ENCODE measurements around the gene NUDT4. TPM values are rescaled to one million over a fixed set of nuclear protein-coding genes. Genes with fewer than 3 reads are reported as not detected.

Gene NUDT4
- total RNA-seq, 1 donor from 2014 or later, result 91.7 TPM

DNA sequence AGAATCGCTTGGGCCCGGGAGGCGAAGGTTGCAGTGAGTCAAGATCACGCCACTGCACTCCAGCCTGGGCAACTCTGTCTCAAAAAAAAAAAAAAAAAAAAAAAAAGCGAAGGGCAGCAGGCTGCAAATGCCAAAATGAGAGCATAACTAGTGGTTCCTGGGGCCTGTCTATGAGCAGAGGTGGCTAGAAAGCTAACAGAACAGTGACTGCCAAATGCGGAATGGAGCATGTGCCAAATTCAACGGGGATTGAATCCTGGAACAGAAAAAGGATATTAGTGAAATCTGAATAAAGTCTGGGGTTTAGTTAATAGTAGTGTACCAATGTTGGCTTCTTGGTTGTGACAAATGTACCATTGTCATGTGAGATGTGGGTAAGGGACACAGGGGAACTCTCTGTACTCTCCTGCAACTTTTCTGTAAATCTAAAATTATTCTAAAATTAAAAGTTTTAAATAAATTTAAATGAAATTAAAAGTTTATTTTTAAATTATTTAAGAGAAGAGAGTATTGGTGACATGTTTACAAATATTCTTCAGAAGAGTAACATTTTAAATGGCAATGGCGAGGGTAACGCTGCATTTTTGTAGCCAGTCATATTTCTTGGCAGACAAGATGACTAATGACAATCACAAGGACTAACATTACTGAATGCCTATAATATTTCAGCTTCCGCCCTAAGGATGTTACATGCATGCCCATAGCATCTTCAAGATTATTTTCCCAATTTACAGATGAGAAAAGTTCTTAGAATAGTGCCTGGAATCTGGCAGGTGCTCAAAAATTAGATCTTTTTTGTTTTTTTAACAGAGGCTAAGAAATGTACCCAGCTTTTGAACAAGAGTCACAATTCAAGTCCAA, 28.9 kb upstream of the NUDT4 start:
- H3K4me1 Mint-ChIP-seq (ENCODE audit: unreplicated experiment), result no peaks in the 10 kb centered on the region
- no peaks in the 10 kb centered on the region for H3K27me3 Mint-ChIP-seq (ENCODE audit: unreplicated experiment)
- H3K4me3 Mint-ChIP-seq (ENCODE audit: unreplicated experiment), result no peak overlapping the region
- DNase-seq (ENCODE audit: low spot score), result no peak
- H3K36me3 Mint-ChIP-seq (ENCODE audit: low read depth, unreplicated experiment), result no peaks in the 10 kb centered on the region
- no peak for TF ChIP-seq CTCF (IDR thresholded peaks at IDR 0.05; ENCODE audit: unreplicated experiment)
- no peaks in the 10 kb centered on the region for H3K9me3 Mint-ChIP-seq (ENCODE audit: unreplicated experiment)
- no peak overlapping the region for H3K27ac Mint-ChIP-seq (ENCODE audit: unreplicated experiment)

DNA sequence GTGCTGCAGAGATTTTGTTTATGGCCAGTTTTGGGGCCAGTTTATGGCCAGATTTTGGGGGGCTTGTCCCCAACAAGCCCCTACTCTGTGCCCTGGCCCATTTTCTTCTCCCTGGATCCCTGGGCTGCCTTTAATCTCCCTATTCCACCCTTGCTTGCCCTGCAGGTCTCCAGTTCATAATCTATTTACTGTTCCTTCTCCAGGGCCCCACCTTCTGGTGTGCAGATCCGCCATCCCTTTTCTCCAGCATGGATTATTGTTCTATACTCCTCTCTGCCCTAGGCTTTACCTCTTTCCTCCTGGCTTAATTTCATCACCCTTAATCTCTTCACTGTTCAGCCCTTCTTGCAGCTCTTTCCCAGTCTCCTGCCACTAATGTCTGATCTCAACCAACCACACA, 26.0 kb upstream of the NUDT4 start:
- Mint-ChIP-seq H3K9me3 (ENCODE audit: unreplicated experiment) (no peaks in the 10 kb centered on the region), H3K4me1 (ENCODE audit: unreplicated experiment) (no peaks in the 10 kb centered on the region), H3K27me3 (ENCODE audit: unreplicated experiment) (no peaks in the 10 kb centered on the region), H3K36me3 (ENCODE audit: low read depth, unreplicated experiment) (no peaks in the 10 kb centered on the region), H3K27ac (ENCODE audit: unreplicated experiment) (no peak overlapping the region), H3K4me3 (ENCODE audit: unreplicated experiment) (no peak overlapping the region)
- DNase-seq (ENCODE audit: low spot score), result no peak
- TF ChIP-seq CTCF (IDR thresholded peaks at IDR 0.05; ENCODE audit: unreplicated experiment), result no peak

DNA sequence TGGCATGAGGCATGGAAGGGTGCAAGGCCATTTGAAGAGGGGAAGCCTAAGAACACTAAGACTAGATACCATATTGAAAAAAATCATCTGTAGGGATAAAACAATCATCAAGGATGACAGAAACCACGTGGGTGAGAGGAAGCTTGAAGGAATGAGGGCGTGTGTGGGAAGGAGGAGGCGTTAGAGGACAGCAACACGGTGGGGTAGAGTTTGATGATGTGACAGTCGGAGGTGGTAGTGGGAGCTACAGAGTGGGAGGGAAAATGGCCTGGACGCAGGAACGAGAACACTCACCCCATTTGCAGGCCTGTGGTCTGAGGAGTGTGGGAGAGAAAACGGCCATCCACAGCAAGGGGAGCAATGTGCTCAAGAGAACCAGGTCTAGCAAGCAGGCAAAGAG, 25.4 kb upstream of the NUDT4 start:
- H3K4me1 Mint-ChIP-seq (ENCODE audit: unreplicated experiment), result no peaks in the 10 kb centered on the region
- TF ChIP-seq CTCF (IDR thresholded peaks at IDR 0.05; ENCODE audit: unreplicated experiment), result no peak

GRCh38 chr12:93356214-93356613, 21.5 kb upstream of the NUDT4 start:
- H3K4me1 Mint-ChIP-seq (ENCODE audit: unreplicated experiment), result no peaks in the 10 kb centered on the region
- no peak overlapping the region for H3K4me3 Mint-ChIP-seq (ENCODE audit: unreplicated experiment)
- no peak for TF ChIP-seq CTCF (IDR thresholded peaks at IDR 0.05; ENCODE audit: unreplicated experiment)
- DNase-seq (ENCODE audit: low spot score), result no peak
- no peaks in the 10 kb centered on the region for H3K9me3 Mint-ChIP-seq (ENCODE audit: unreplicated experiment)
- H3K27ac Mint-ChIP-seq (ENCODE audit: unreplicated experiment), result no peak overlapping the region
- H3K36me3 Mint-ChIP-seq (ENCODE audit: low read depth, unreplicated experiment), result no peaks in the 10 kb centered on the region
- no peaks in the 10 kb centered on the region for H3K27me3 Mint-ChIP-seq (ENCODE audit: unreplicated experiment)

More for the DNA sequence above, 25.4 kb upstream of the NUDT4 start:
- no peaks in the 10 kb centered on the region for H3K36me3 Mint-ChIP-seq (ENCODE audit: low read depth, unreplicated experiment)
- no peaks in the 10 kb centered on the region for H3K27me3 Mint-ChIP-seq (ENCODE audit: unreplicated experiment)
- no peak overlapping the region for H3K4me3 Mint-ChIP-seq (ENCODE audit: unreplicated experiment)
- no peak overlapping the region for H3K27ac Mint-ChIP-seq (ENCODE audit: unreplicated experiment)
- no peaks in the 10 kb centered on the region for H3K9me3 Mint-ChIP-seq (ENCODE audit: unreplicated experiment)
- no peak for DNase-seq (ENCODE audit: low spot score)

DNA sequence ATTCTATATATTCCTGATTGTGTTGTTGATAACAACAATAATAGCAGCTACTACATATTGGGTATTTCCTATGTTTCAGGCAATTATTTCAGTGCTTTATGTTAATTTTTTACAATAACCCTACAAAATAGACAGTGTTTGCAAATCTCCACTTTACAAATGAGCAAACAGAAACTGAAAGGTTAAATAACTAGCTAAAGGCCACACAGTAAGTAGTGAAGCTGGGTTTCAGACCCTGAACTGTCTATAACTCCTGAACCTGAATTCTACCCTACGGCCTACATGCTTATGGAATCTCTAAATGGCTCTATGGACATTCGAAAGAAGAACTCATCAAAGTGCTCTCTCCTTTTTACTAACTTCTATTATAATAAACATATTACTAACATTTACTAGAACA, 19.7 kb upstream of the NUDT4 start:
- no peak for TF ChIP-seq CTCF (IDR thresholded peaks at IDR 0.05; ENCODE audit: unreplicated experiment)
- Mint-ChIP-seq H3K36me3 (ENCODE audit: low read depth, unreplicated experiment) (no peaks in the 10 kb centered on the region), H3K27me3 (ENCODE audit: unreplicated experiment) (no peaks in the 10 kb centered on the region), H3K4me1 (ENCODE audit: unreplicated experiment) (no peaks in the 10 kb centered on the region), H3K27ac (ENCODE audit: unreplicated experiment) (no peak overlapping the region), H3K9me3 (ENCODE audit: unreplicated experiment) (no peaks in the 10 kb centered on the region), H3K4me3 (ENCODE audit: unreplicated experiment) (no peak overlapping the region)
- DNase-seq (ENCODE audit: low spot score), result no peak
